Retinal pigment epithelial cell (primary cell): ENCODE results near the gene EID2.

Experiments used
- DNase-seq: peaks from one replicate; pipeline ENCODE4 v3.0.0-alpha.2; 2010; ENCODE audit warnings: low read depth
- H3K4me3 ChIP-seq: 2 replicates; pipeline ENCODE4 v1.5.1; 2011; ENCODE audit warnings: mild to moderate bottlenecking, low read length, control low read depth, moderate library complexity
- TF ChIP-seq, protein P1 (sequence below): conservative IDR thresholded peaks from 2 replicates; pipeline ENCODE4 v1.5.1; 2011; ENCODE audit warnings: low read depth, low read length, control low read depth, inconsistent platforms

The EID2 gene

DNA sequence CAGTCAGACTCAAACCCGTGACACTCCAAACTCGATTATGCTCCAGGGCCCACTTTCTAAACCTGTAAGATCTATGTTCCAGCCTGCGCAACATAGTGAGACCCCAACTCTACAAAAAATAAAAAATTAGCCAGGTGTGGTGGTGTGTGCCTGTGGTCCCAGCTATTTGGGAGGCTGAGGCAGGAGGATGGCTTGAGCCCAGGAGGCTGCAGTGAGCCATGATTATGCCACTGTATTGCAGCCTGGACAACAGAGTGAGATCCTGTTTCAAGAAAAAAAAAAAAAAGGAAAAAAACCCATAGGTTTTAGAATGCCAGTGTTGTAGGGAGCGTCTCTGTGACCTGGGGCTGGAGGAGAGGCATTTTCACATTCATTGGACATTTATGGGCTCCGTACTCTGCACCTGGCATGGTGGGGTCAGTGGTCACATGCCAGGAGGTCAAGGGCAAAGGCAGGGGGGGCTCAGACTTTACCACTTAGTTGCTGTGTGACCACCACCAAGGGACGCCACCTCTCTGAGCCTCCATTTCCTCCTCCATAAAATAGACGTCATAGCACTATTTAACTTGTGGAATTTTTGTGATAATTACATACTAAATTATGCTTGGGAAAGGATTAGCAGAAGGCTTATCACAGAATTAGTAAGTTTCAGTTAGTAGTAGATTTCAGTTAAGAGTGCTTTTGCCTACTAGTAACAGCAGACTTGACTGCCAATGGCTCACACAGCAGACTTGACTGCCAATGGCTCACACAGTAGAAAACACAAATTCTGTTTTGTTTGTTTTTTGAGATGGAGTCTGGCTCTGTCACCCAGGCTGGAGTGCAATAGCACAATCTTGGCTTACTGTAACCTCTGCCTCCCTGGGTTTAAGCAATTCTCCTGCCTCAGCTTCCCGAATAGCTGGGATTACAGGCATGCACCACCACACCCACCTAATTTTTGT is 19.1 kb downstream of the EID2 start:
- no peak overlapping the region for H3K4me3 ChIP-seq
- DNase-seq = no peak
- TF ChIP-seq, protein P1, sequence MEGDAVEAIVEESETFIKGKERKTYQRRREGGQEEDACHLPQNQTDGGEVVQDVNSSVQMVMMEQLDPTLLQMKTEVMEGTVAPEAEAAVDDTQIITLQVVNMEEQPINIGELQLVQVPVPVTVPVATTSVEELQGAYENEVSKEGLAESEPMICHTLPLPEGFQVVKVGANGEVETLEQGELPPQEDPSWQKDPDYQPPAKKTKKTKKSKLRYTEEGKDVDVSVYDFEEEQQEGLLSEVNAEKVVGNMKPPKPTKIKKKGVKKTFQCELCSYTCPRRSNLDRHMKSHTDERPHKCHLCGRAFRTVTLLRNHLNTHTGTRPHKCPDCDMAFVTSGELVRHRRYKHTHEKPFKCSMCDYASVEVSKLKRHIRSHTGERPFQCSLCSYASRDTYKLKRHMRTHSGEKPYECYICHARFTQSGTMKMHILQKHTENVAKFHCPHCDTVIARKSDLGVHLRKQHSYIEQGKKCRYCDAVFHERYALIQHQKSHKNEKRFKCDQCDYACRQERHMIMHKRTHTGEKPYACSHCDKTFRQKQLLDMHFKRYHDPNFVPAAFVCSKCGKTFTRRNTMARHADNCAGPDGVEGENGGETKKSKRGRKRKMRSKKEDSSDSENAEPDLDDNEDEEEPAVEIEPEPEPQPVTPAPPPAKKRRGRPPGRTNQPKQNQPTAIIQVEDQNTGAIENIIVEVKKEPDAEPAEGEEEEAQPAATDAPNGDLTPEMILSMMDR = no peak

DNA sequence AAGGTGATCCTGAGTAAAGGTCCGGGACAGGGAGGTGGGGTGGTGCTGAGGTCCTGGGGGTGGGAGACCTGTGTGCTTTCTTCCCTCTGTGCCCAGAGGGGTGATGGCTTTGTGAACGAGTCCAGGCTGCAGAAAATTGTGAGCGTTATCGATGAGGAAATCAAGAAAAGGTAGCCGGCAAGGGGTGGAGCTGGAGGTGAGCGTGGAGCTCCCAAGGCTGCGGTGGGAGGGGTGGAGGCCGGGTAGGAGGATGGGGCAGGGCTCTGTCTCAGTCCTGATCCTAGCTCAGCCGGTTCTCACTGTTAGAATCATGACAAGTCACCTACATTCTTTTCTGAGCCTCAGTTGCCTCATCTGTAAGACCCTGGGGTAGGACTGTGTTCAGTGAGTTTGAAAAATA is 21.0 kb downstream of the EID2 start:
- H3K4me3 ChIP-seq = no peak overlapping the region
- TF ChIP-seq, protein P1 = no peak
- no peak for DNase-seq

DNA sequence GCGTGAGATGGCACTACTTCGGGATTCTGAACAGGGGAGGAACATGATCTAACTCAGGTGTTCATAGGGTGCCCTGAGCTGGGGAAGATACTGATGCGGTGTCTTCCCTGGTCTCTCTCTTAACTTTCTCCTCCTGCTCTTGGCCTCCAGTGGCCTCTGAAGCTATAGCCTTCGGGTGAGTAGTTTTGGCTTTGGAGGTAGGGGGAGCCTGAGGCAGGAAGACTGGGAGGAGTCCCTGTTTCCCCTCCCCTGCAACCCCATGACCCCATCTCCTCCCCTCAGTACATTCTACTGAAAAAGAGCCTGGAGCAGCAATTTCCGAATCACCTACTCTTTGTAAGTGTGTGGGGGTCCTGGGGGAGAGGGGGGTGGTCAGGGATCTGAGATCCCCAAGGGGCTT is 21.5 kb downstream of the EID2 start:
- TF ChIP-seq, protein P1 = no peak
- H3K4me3 ChIP-seq = no peak overlapping the region
- no peak for DNase-seq

DNA sequence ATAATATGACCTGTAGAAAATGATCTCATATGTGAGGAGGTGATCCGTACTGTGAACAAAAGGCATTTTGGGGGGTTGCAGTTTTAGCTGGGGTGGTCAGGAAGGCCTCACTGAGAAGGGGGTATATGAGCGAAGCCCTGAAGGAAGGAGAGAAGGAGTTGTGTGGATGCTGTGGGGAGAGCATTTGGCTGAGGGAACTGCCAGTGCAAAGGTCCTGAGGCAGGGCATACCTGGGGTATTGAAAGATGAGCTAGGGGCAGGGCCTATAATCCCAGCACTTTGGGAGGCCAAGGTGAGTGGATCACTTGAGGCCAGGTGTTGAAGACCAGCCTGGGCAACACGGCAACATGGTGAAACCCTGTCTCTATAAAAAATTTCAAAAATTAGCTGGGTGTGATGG is 22.5 kb downstream of the EID2 start:
- no peak for DNase-seq
- TF ChIP-seq, protein P1 = no peak

DNA sequence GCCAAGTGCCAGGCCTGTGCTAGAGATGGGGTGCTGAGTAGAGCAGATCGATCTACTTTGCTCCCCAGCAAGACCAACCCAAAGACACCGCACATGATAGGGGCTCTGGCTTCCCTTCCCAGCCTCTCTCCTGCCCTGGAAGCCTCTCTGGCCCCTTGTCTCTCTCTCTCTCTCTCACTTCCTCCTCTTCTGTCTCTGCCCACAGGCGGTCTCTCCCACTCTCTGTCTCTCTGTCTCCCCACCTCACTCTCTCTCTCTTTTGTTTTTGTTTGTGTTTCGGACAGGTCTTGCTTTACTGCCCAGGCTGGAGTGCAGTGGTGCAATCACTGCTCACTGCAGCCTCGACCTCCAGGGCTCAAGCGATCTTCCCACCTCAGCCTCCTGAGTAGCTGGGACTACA is 23.7 kb downstream of the EID2 start:
- TF ChIP-seq, protein P1 = no peak
- DNase-seq = no peak
- H3K4me3 ChIP-seq = no peak overlapping the region

More for the DNA sequence above, 22.5 kb downstream of the EID2 start:
- no peak overlapping the region for H3K4me3 ChIP-seq

DNA sequence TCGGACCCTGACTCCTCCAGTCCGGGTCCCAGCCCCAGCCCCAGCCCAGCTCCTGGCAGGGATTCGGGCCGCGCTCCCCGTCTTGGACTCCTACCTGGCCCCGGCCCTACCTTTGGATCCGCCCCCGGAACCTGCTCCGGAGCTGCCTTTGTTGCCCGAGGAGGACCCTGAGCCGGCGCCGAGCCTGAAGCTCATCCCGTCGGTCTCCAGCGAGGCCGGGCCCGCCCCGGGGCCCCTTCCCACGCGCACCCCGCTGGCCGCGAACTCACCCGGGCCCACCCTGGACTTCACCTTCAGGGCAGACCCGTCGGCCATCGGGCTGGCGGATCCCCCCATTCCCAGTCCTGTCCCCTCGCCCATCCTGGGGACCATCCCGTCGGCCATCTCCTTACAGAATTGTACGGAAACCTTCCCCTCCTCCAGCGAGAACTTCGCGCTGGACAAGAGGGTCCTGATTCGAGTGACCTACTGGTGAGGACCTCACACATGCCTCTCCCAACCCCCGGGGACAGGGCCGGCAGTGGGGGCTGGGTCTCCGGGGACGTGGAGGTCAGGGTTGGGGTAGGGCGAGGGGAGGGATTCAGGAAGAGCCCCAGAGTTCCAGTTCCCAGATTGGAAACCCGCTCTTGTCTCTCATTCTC is 24.3 kb downstream of the EID2 start:
- TF ChIP-seq, protein P1 = no peak
- H3K4me3 ChIP-seq = peak overlapping the region; percentile 17
- DNase-seq = no peak
